Natural killer cell (primary cell): ENCODE data around the gene EXD2. TPM values are rescaled to one million over a fixed set of nuclear protein-coding genes. Genes with fewer than 3 reads are reported as not detected.

Experiments
- ATAC-seq, 3 donors: fragments of 150-1000 bp in 2 of 3; fragments of 200-7000 bp in 1 of 3; cut with Tn5 transposase; 1 replicate in 1 of 3; 2 replicates in 2 of 3; pipeline ENCODE4 v1.10.0; 2021; ENCODE audit warnings: mild to moderate bottlenecking in 2 of 3, moderate library complexity in 2 of 3
- DNase-seq, 2 donors: peaks; one replicate each; pipeline versions ENCODE4 v3.0.0 to v3.0.0-alpha.2; 2013 to 2021; ENCODE audit warnings: mixed read lengths in 1 of 2
- H3K27ac ChIP-seq: one replicate; pipeline ENCODE4 v1.5.1; 2013; ENCODE audit warnings: mild to moderate bottlenecking, low read length
- H3K27me3 ChIP-seq: one replicate; pipeline ENCODE4 v1.6.1; 2013; ENCODE audit warnings: low read length; ENCODE audit not compliant: control insufficient read depth, insufficient read depth
- H3K36me3 ChIP-seq: one replicate; pipeline ENCODE4 v1.6.1; 2013; ENCODE audit warnings: low read length; ENCODE audit not compliant: control insufficient read depth, insufficient read depth
- H3K4me1 ChIP-seq: one replicate; pipeline ENCODE4 v1.6.1; 2013; ENCODE audit warnings: low read length; ENCODE audit not compliant: control insufficient read depth, insufficient read depth
- H3K4me3 ChIP-seq: one replicate; pipeline ENCODE4 v1.5.1; 2013; ENCODE audit warnings: low read length
- H3K9me3 ChIP-seq: one replicate; pipeline ENCODE4 v1.6.1; 2013; ENCODE audit warnings: low read length; ENCODE audit not compliant: control insufficient read depth, insufficient read depth
- H3K27ac Mint-ChIP-seq, 2 donors: one replicate each; pipeline ENCODE4 v1.8.0; 2022; ENCODE audit warnings: mild to moderate bottlenecking in 2 of 2, mixed read lengths in 2 of 2, moderate library complexity in 1 of 2
- H3K27me3 Mint-ChIP-seq, 2 donors: one replicate each; pipeline ENCODE4 v1.8.0; 2022; ENCODE audit warnings: low read depth in 2 of 2, mixed read lengths in 2 of 2
- H3K36me3 Mint-ChIP-seq: one replicate; pipeline ENCODE4 v1.8.0; 2022; ENCODE audit warnings: mixed read lengths
- H3K4me1 Mint-ChIP-seq, 2 donors: one replicate each; pipeline ENCODE4 v1.8.0; 2022; ENCODE audit warnings: mixed read lengths in 2 of 2
- H3K4me3 Mint-ChIP-seq: one replicate; pipeline ENCODE4 v1.8.0; 2022; ENCODE audit warnings: mild to moderate bottlenecking, moderate library complexity, mixed read lengths
- H3K9me3 Mint-ChIP-seq, 2 donors: one replicate each; pipeline ENCODE4 v1.8.0; 2022; ENCODE audit warnings: mixed read lengths in 2 of 2
- WGBS: methylation state at CpG from one replicate; pipeline ENCODE4 v1.1.7; 2013; ENCODE audit warnings: missing lambda C conversion rate; ENCODE audit not compliant: insufficient coverage; 5-methylcytosine and 5-hydroxymethylcytosine counted together
- intact Hi-C: fragments of 100-400 bp; cut with micrococcal nuclease; formaldehyde crosslinking; loops from one replicate; pipeline ENCODE4 v1.14.2; 2022
- total RNA-seq, 4 donors: library from RNA; stranded (reverse); fragments of 120-200 nt in 1 of 4; gene quantifications; one replicate each; pipeline versions ENCODE4 v1.2.3 to v1.2.4, GENCODE V29; 2013 to 2022
- TF ChIP-seq, protein P1 (sequence below): fragments of 200-600 bp; IDR thresholded peaks from one replicate; pipeline ENCODE4 v1.8.0; 2022; ENCODE audit warnings: antibody characterized with exemption

The EXD2 gene
- total RNA-seq, 3 donors from 2014 or later (not counting 1 experiment from before 2014, with no cell fraction given): 2.0 to 4.9 (median 2.9) TPM

DNA sequence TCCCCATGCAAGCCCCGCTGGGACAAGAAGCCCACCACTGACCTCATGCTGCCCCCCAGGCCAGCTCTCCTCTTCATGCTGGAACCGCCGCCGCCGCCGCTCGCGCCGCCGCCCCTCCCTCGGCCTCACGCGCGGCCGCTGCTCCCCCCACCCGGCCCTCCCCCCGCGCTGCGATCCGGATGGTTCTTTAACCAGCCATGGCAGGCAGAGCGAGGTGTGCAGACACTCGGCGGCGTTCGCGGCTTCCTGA lies 38.5 kb upstream of the EXD2 start, which contains the start of gene DCAF5:
DCAF5 (minus strand) TSS at position 218 of the 250 bp plus-strand sequence; CDS start at position 77, 141 bp downstream.
- Mint-ChIP-seq H3K4me1 (peaks cover 38 to 40% of the 10 kb centered on the region in 2 donors), H3K27ac (peak within 1 kb of the TSS; percentile 86 to 94), H3K36me3 (no peaks in the 10 kb centered on the region), H3K27me3 (no peaks in the 10 kb centered on the region), H3K4me3 (peak within 1 kb of the TSS; percentile 95), H3K9me3 (no peaks in the 10 kb centered on the region)
- Histone ChIP-seq H3K4me3 (peak within 1 kb of the TSS; percentile 95), H3K27ac (peak within 1 kb of the TSS; percentile 91), H3K9me3 (no peaks in the 10 kb centered on the region), H3K4me1 (peaks cover 12% of the 10 kb centered on the region), H3K36me3 (peaks cover 16% of the 10 kb centered on the region), H3K27me3 (no peaks in the 10 kb centered on the region)
- peak in 2 of 3 donors; percentile 92 to 97 for ATAC-seq
- TF ChIP-seq, protein P1, sequence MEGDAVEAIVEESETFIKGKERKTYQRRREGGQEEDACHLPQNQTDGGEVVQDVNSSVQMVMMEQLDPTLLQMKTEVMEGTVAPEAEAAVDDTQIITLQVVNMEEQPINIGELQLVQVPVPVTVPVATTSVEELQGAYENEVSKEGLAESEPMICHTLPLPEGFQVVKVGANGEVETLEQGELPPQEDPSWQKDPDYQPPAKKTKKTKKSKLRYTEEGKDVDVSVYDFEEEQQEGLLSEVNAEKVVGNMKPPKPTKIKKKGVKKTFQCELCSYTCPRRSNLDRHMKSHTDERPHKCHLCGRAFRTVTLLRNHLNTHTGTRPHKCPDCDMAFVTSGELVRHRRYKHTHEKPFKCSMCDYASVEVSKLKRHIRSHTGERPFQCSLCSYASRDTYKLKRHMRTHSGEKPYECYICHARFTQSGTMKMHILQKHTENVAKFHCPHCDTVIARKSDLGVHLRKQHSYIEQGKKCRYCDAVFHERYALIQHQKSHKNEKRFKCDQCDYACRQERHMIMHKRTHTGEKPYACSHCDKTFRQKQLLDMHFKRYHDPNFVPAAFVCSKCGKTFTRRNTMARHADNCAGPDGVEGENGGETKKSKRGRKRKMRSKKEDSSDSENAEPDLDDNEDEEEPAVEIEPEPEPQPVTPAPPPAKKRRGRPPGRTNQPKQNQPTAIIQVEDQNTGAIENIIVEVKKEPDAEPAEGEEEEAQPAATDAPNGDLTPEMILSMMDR: no peak
- intact Hi-C loops: loop anchor here (2.0 to 5.0 kb wide), 4 partner anchors 20 to 1754 kb away; partner anchors contain the start of genes ERH, PCNX1, SLC39A9 and SUSD6
- WGBS: 0% methylated on average over 26 of the region's 26 CpGs
- peak; percentile 87 to 97 for DNase-seq

DNA sequence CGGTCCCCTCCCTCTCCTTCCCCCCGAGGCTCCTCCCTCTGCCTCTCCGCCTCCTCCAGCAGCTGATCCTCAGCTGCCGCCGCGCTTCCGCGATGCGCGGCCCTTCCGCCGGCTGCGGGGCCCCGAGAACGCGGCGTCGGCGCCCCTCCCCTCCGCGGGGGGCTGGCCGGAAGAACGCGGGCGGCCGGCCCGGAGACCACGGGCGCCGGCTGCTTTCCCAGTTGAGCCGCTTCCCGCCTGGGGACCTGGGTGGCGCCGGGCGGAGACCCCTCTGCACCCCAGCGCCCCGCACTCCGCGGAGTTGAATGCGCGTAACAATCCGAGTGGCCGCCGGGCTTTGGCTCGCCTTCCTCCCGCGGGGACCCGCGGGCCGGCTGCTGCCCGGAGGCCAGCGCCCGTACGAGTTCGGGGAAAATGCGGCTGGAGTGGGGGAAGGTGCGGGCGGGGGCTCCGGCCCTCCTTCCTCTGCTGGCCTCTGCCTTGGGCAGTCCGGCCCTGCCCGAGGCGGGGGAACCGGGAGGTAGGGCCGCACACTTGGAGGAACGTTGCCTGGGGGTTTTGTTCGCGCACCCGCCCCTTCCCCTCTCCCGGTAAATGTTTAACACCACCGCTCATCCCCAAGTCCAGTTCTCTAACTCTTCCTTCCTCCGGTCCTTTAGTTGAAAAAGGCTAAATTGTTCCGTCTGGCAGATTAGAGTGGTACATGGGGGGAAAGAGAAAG lies 38.0 kb upstream of the EXD2 start:
- TF ChIP-seq, protein P1: no peak
- Mint-ChIP-seq H3K27me3 (no peaks in the 10 kb centered on the region), H3K36me3 (no peaks in the 10 kb centered on the region), H3K4me1 (peaks cover 36 to 37% of the 10 kb centered on the region in 2 donors), H3K27ac (peak overlapping the region; percentile 86 to 94), H3K9me3 (no peaks in the 10 kb centered on the region), H3K4me3 (peak overlapping the region; percentile 95)
- Histone ChIP-seq H3K4me3 (peak overlapping the region; percentile 95), H3K36me3 (peaks cover 12% of the 10 kb centered on the region), H3K4me1 (peaks cover 12% of the 10 kb centered on the region), H3K27ac (peak overlapping the region; percentile 77), H3K27me3 (no peaks in the 10 kb centered on the region), H3K9me3 (no peaks in the 10 kb centered on the region)
- DNase-seq (peak in 1 of 2 donors; percentile 42), ATAC-seq (peak in 1 of 3 donors; percentile 89)
- intact Hi-C loops: loop anchor here (2.0 to 5.0 kb wide), 4 partner anchors 21 to 1754 kb away; partner anchors contain the start of genes ERH, PCNX1, SLC39A9 and SUSD6
- under 1% methylated on average over 71 of the region's 72 CpGs for WGBS

DNA sequence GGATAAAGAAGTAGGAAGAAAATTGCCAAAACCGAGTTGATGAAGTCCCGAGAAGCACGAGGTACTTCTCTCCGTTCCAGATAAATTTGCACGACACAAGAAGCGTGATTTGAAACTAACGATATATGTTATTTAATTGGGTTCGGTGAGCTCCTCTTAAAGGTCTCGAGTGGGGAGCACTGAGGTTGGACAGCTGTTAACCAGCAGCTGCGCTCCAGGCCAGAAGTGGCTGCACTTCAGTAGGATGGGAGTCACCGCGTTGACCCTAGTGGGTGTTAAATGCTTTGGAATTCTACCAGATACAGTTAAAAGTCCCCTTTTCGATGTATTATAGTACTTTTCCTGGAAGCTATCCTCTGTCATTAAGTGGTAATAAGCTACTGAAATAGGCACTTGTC lies 37.4 kb upstream of the EXD2 start:
- Mint-ChIP-seq H3K27me3 (peaks cover 0 to 4% of the 10 kb centered on the region in 2 donors), H3K9me3 (no peaks in the 10 kb centered on the region), H3K36me3 (no peaks in the 10 kb centered on the region), H3K4me3 (peak overlapping the region; percentile 95), H3K4me1 (peaks cover 31% of the 10 kb centered on the region in 2 donors), H3K27ac (peak overlapping the region; percentile 86 to 94)
- WGBS: 15% methylated on average over 13 of the region's 13 CpGs
- intact Hi-C loops: loop anchor here (2.0 to 5.0 kb wide), 4 partner anchors 21 to 1753 kb away; partner anchors contain the start of genes ERH, PCNX1, SLC39A9 and SUSD6
- H3K4me3 ChIP-seq: peak overlapping the region; percentile 60
- TF ChIP-seq, protein P1: no peak
- DNase-seq (no peak), ATAC-seq (no peak)
- H3K9me3 ChIP-seq: no peaks in the 10 kb centered on the region
- H3K27me3 ChIP-seq: no peaks in the 10 kb centered on the region
- peaks cover 9% of the 10 kb centered on the region for H3K36me3 ChIP-seq
- H3K27ac ChIP-seq: peak overlapping the region; percentile 77
- peaks cover 12% of the 10 kb centered on the region for H3K4me1 ChIP-seq
